CD4-positive, alpha-beta memory T cell (primary cell): ENCODE measurements around the gene C5. TPM values are rescaled to one million over a fixed set of nuclear protein-coding genes. Genes with fewer than 3 reads are reported as not detected.

ENCODE experiments used
- CTCF ChIA-PET: fragments of 350-600 bp; sonication (Branson Sonifier 250); formaldehyde crosslinking; loops from one replicate; lab custom pipeline; 2021; ENCODE audit warnings: inconsistent platforms; ENCODE audit not compliant: partially characterized antibody; lab: Charles Lee
- POLR2A ChIA-PET: fragments of 350-600 bp; sonication (Branson Sonifier 250); formaldehyde crosslinking; loops from one replicate; lab custom pipeline; 2021; ENCODE audit not compliant: partially characterized antibody; lab: Charles Lee
- DNase-seq, 5 donors: peaks; one replicate each; pipeline versions ENCODE4 v3.0.0 to v3.0.0-alpha.2; 2020 to 2022; ENCODE audit warnings: mixed read lengths in 1 of 5
- H3K27ac ChIP-seq: one replicate; pipeline ENCODE4 v1.7.0; 2013; ENCODE audit warnings: low read depth, low read length
- H3K27me3 ChIP-seq: 2 replicates; pipeline ENCODE4 v1.7.0; 2013; ENCODE audit warnings: mild to moderate bottlenecking, low read length, moderate library complexity; ENCODE audit not compliant: insufficient read depth
- H3K36me3 ChIP-seq: 2 replicates; pipeline ENCODE4 v1.7.0; 2013; ENCODE audit warnings: mild to moderate bottlenecking, low read length, moderate library complexity; ENCODE audit not compliant: insufficient read depth
- H3K4me1 ChIP-seq: 2 replicates; pipeline ENCODE4 v1.7.0; 2013; ENCODE audit warnings: mild to moderate bottlenecking, low read length, moderate library complexity; ENCODE audit not compliant: insufficient read depth
- H3K4me3 ChIP-seq, 2 donors: one replicate each; pipeline ENCODE4 v1.7.0; 2013; ENCODE audit warnings: low read length in 2 of 2, mild to moderate bottlenecking in 1 of 2
- H3K9me3 ChIP-seq, 2 donors: one replicate each; pipeline ENCODE4 v1.7.0; 2013; ENCODE audit warnings: low read length in 2 of 2, control low read depth in 1 of 2; ENCODE audit not compliant: control insufficient read depth in 1 of 2
- H3K27ac Mint-ChIP-seq, 7 donors: one replicate each; pipeline ENCODE4 v1.8.0; 2020 to 2021; ENCODE audit warnings: mixed read lengths in 7 of 7, mild to moderate bottlenecking in 6 of 7, inconsistent platforms in 3 of 7, moderate library complexity in 3 of 7
- H3K27me3 Mint-ChIP-seq, 2 donors: one replicate each; pipeline ENCODE4 v1.8.0; 2020 to 2021; ENCODE audit warnings: mixed read lengths in 2 of 2
- H3K36me3 Mint-ChIP-seq, 2 donors: one replicate each; pipeline ENCODE4 v1.8.0; 2020 to 2021; ENCODE audit warnings: mixed read lengths in 2 of 2, inconsistent platforms in 1 of 2, mild to moderate bottlenecking in 1 of 2
- H3K4me1 Mint-ChIP-seq, 4 donors: one replicate each; pipeline ENCODE4 v1.8.0; 2020 to 2021; ENCODE audit warnings: mixed read lengths in 4 of 4, mild to moderate bottlenecking in 1 of 4
- H3K4me3 Mint-ChIP-seq, 8 donors: one replicate each; pipeline ENCODE4 v1.8.0; 2020 to 2021; ENCODE audit warnings: mixed read lengths in 8 of 8, mild to moderate bottlenecking in 7 of 8, moderate library complexity in 6 of 8, inconsistent platforms in 3 of 8
- H3K9me3 Mint-ChIP-seq, 8 donors: one replicate each; pipeline ENCODE4 v1.8.0; 2020 to 2021; ENCODE audit warnings: mixed read lengths in 8 of 8, mild to moderate bottlenecking in 5 of 8, inconsistent platforms in 3 of 8, moderate library complexity in 1 of 8
- intact Hi-C: fragments of 100-400 bp; cut with micrococcal nuclease; formaldehyde crosslinking; loops from one replicate; pipeline ENCODE4 v1.15.1; 2023
- polyA plus RNA-seq, 2 donors: library from polyadenylated mRNA; unstranded; fragments of 300-500 nt; fragmentation: Illumina TruSeq; gene quantifications; one replicate each; pipeline ENCODE4 v1.2.3, GENCODE V29; 2021
- total RNA-seq, 2 experiments: library from RNA; stranded (reverse); gene quantifications; one replicate each; pipeline ENCODE4 v1.2.3, GENCODE V29; 2021

The C5 gene
- total and polyA plus RNA-seq, 4 experiments from 2014 or later, result 0.28 to 3.2 (median 1.3) TPM

GRCh38 chr9:120929229-120929791, 120.8 kb downstream of the C5 start:
- peak overlapping the region in 1 of 2 donors; percentile 88 for H3K4me3 ChIP-seq
- ChIA-PET POLR2A (interaction anchor here (0.6 to 74.5 kb wide), 7 partner anchors 16 to 273 kb away, joined by 3 to 5577 read pairs (median 5); partner anchors contain the start of genes FBXW2, PHF19, PSMD5 and TRAF1), CTCF (interaction anchor here (0.9 to 11.6 kb wide), 10 partner anchors 9 to 83 kb away, joined by 3 to 254 read pairs (median 6); partner anchors contain the start of gene PHF19)
- H3K27me3 ChIP-seq, result no peaks in the 10 kb centered on the region
- peak overlapping the region; percentile 77 to 88 (median 83) for H3K4me3 Mint-ChIP-seq
- peaks cover 84% of the 10 kb centered on the region for H3K4me1 ChIP-seq
- no peaks in the 10 kb centered on the region for H3K9me3 Mint-ChIP-seq
- H3K9me3 ChIP-seq, result no peaks in the 10 kb centered on the region
- H3K27ac Mint-ChIP-seq, result peak overlapping the region; percentile 96 to 99 (median 98)
- no peaks in the 10 kb centered on the region for H3K27me3 Mint-ChIP-seq
- peak overlapping the region; percentile 99 for H3K27ac ChIP-seq
- peaks cover 50 to 92% (median 68%) of the 10 kb centered on the region in 4 donors for H3K4me1 Mint-ChIP-seq
- H3K36me3 Mint-ChIP-seq, result peaks cover 7 to 26% of the 10 kb centered on the region in 2 donors
- no peaks in the 10 kb centered on the region for H3K36me3 ChIP-seq
- no peak for DNase-seq
- intact Hi-C loops, result loop anchor here (2.0 kb wide), 1 partner anchor 87 kb away; the partner anchor contains the start of gene PSMD5

GRCh38 chr9:120928483-120929228, 121.4 kb downstream of the C5 start:
- no peaks in the 10 kb centered on the region for H3K27me3 ChIP-seq
- H3K27ac ChIP-seq, result peak overlapping the region; percentile 99
- H3K9me3 Mint-ChIP-seq, result no peaks in the 10 kb centered on the region
- CTCF ChIA-PET, result interaction anchor here (0.9 to 11.6 kb wide), 9 partner anchors 8 to 82 kb away, joined by 3 to 254 read pairs (median 8); partner anchors contain the start of gene PHF19
- H3K4me3 ChIP-seq, result peak overlapping the region; percentile 77 to 88
- H3K4me1 ChIP-seq, result peaks cover 84% of the 10 kb centered on the region
- DNase-seq, result peak; percentile 75 to 82 (median 79)
- POLR2A ChIA-PET, result interaction anchor here (0.6 to 74.5 kb wide), 7 partner anchors 15 to 274 kb away, joined by 3 to 5577 read pairs (median 5); partner anchors contain the start of genes FBXW2, PHF19, PSMD5 and TRAF1
- intact Hi-C loops, result loop anchor here (2.0 kb wide), 1 partner anchor 86 kb away; the partner anchor contains the start of gene PSMD5
- H3K27me3 Mint-ChIP-seq, result no peaks in the 10 kb centered on the region
- H3K4me1 Mint-ChIP-seq, result peaks cover 52 to 92% (median 69%) of the 10 kb centered on the region in 4 donors
- H3K36me3 Mint-ChIP-seq, result peaks cover 13 to 32% of the 10 kb centered on the region in 2 donors
- no peaks in the 10 kb centered on the region for H3K9me3 ChIP-seq
- H3K4me3 Mint-ChIP-seq, result peak overlapping the region; percentile 83 to 97 (median 95)
- peak overlapping the region; percentile 91 to 99 (median 98) for H3K27ac Mint-ChIP-seq
- no peaks in the 10 kb centered on the region for H3K36me3 ChIP-seq

GRCh38 chr9:120928015-120928482, 122.0 kb downstream of the C5 start:
- peaks cover 18 to 38% of the 10 kb centered on the region in 2 donors for H3K36me3 Mint-ChIP-seq
- Histone ChIP-seq H3K4me1 (peaks cover 84% of the 10 kb centered on the region), H3K4me3 (peak overlapping the region; percentile 77 to 88), H3K27ac (peak overlapping the region; percentile 99), H3K9me3 (no peaks in the 10 kb centered on the region), H3K27me3 (no peaks in the 10 kb centered on the region), H3K36me3 (no peaks in the 10 kb centered on the region)
- peak overlapping the region; percentile 91 to 99 (median 98) for H3K27ac Mint-ChIP-seq
- ChIA-PET POLR2A (interaction anchor here (12.7 to 74.5 kb wide), 3 partner anchors 15 to 83 kb away, joined by 149 to 5577 read pairs (median 5577); partner anchors contain the start of genes PHF19, PSMD5 and TRAF1), CTCF (interaction anchor here (1.3 to 2.5 kb wide), 3 partner anchors 11 to 60 kb away, joined by 3 to 14 read pairs (median 4); no protein-coding TSS in a partner anchor)
- intact Hi-C loops, result loop anchor here (2.0 kb wide), 1 partner anchor 85 kb away; the partner anchor contains the start of gene PSMD5
- H3K4me1 Mint-ChIP-seq, result peaks cover 51 to 92% (median 67%) of the 10 kb centered on the region in 4 donors
- H3K27me3 Mint-ChIP-seq, result no peaks in the 10 kb centered on the region
- DNase-seq, result no peak
- H3K4me3 Mint-ChIP-seq, result peak overlapping the region; percentile 83 to 97 (median 95)
- H3K9me3 Mint-ChIP-seq, result no peaks in the 10 kb centered on the region

- intact Hi-C loops, result loop anchor here (2.0 kb wide), 2 partner anchors 17 to 85 kb away; partner anchors contain the start of gene PSMD5
- DNase-seq, result peak in 1 of 5 donors; percentile 43
- Mint-ChIP-seq H3K4me1 (peaks cover 51 to 92% (median 70%) of the 10 kb centered on the region in 4 donors), H3K9me3 (no peaks in the 10 kb centered on the region), H3K36me3 (peaks cover 23 to 44% of the 10 kb centered on the region in 2 donors), H3K27ac (peak overlapping the region; percentile 91 to 99 (median 98)), H3K4me3 (peak overlapping the region; percentile 83 to 97 (median 95)), H3K27me3 (no peaks in the 10 kb centered on the region)
- no peaks in the 10 kb centered on the region for H3K9me3 ChIP-seq
- ChIA-PET POLR2A (interaction anchor here (1.4 to 74.5 kb wide), 4 partner anchors 14 to 134 kb away, joined by 6 to 5577 read pairs (median 2863); partner anchors contain the start of genes FBXW2, PHF19, PSMD5 and TRAF1), CTCF (interaction anchor here (1.0 to 2.5 kb wide), 7 partner anchors 11 to 59 kb away, joined by 3 to 17 read pairs (median 4); no protein-coding TSS in a partner anchor)
- H3K27me3 ChIP-seq, result no peaks in the 10 kb centered on the region
- H3K27ac ChIP-seq, result peak overlapping the region; percentile 99
- H3K36me3 ChIP-seq, result no peaks in the 10 kb centered on the region
- H3K4me3 ChIP-seq, result peak overlapping the region; percentile 77 to 88
- H3K4me1 ChIP-seq, result peaks cover 84% of the 10 kb centered on the region
Measured at GRCh38 chr9:120927269-120928014, 122.6 kb downstream of the C5 start.

- peak within 1 kb of the TSS; percentile 99 for H3K27ac ChIP-seq
- H3K9me3 Mint-ChIP-seq, result no peaks in the 10 kb centered on the region
- H3K4me3 ChIP-seq, result peak within 1 kb of the TSS; percentile 77 to 88
- H3K4me1 Mint-ChIP-seq, result peaks cover 52 to 92% (median 70%) of the 10 kb centered on the region in 4 donors
- no peaks in the 10 kb centered on the region for H3K27me3 ChIP-seq
- peaks cover 84% of the 10 kb centered on the region for H3K4me1 ChIP-seq
- POLR2A ChIA-PET, result interaction anchor here (1.4 to 74.5 kb wide), 4 partner anchors 13 to 133 kb away, joined by 6 to 5577 read pairs (median 2863); partner anchors contain the start of genes FBXW2, PHF19, PSMD5 and TRAF1
- H3K4me3 Mint-ChIP-seq, result peak within 1 kb of the TSS; percentile 83 to 97 (median 95)
- intact Hi-C loops, result loop anchor here (1.0 to 2.0 kb wide), 4 partner anchors 10 to 50 kb away; no protein-coding TSS in a partner anchor
- no peaks in the 10 kb centered on the region for H3K27me3 Mint-ChIP-seq
- H3K27ac Mint-ChIP-seq, result peak within 1 kb of the TSS; percentile 91 to 99 (median 98)
- no peaks in the 10 kb centered on the region for H3K36me3 ChIP-seq
- peak in 2 of 5 donors; percentile 52 to 78 for DNase-seq
- peaks cover 33 to 54% of the 10 kb centered on the region in 2 donors for H3K36me3 Mint-ChIP-seq
- CTCF ChIA-PET, result interaction anchor here (0.7 to 2.8 kb wide), 14 partner anchors 10 to 80 kb away, joined by 3 to 17 read pairs (median 3); no protein-coding TSS in a partner anchor
- no peaks in the 10 kb centered on the region for H3K9me3 ChIP-seq
Measured at GRCh38 chr9:120926397-120926928, 123.6 kb downstream of the C5 start, which contains the start of gene TRAF1. TRAF1 (minus strand) TSS chr9:120926796; CDS start chr9:120926075, 721 bp downstream.
